Liver (tissue), 9 donors: ENCODE data around the gene PKD1L1. TPM values are rescaled to one million over a fixed set of nuclear protein-coding genes. Genes with fewer than 3 reads are reported as not detected.

Experiments used
- DNase-seq: peaks from one replicate; pipeline ENCODE4 v3.0.0-alpha.2; 2017; ENCODE audit warnings: low spot score
- H3K27ac ChIP-seq, 2 donors: one replicate each; pipeline ENCODE4 v1.7.0; 2013; ENCODE audit warnings: inconsistent platforms in 2 of 2, low read length in 2 of 2, control low read depth in 1 of 2, low read depth in 1 of 2, mild to moderate bottlenecking in 1 of 2
- H3K27me3 ChIP-seq, 4 donors: one replicate each; pipeline versions ENCODE4 v1.6.1 to v1.7.0; 2013; ENCODE audit warnings: low read length in 3 of 4, inconsistent platforms in 1 of 4, mild to moderate bottlenecking in 1 of 4, moderate library complexity in 1 of 4; ENCODE audit not compliant: control insufficient read depth in 4 of 4, insufficient read depth in 4 of 4
- H3K36me3 ChIP-seq, 4 donors: one replicate each; pipeline versions ENCODE4 v1.6.1 to v1.7.0; 2013; ENCODE audit warnings: low read length in 3 of 4, mild to moderate bottlenecking in 3 of 4, low read depth in 1 of 4, moderate library complexity in 1 of 4; ENCODE audit not compliant: control insufficient read depth in 4 of 4, insufficient read depth in 3 of 4
- H3K4me1 ChIP-seq, 4 donors: one replicate each; pipeline versions ENCODE4 v1.6.1 to v1.7.0; 2013; ENCODE audit warnings: low read length in 3 of 4, mild to moderate bottlenecking in 3 of 4, moderate library complexity in 1 of 4; ENCODE audit not compliant: control insufficient read depth in 4 of 4, insufficient read depth in 4 of 4
- H3K4me3 ChIP-seq, 3 donors: one replicate each; pipeline versions ENCODE4 v1.6.1 to v1.7.0; 2013; ENCODE audit warnings: low read length in 3 of 3, control low read depth in 1 of 3, low read depth in 1 of 3, mild to moderate bottlenecking in 1 of 3
- H3K9ac ChIP-seq, 2 donors: one replicate each; pipeline ENCODE4 v1.7.0; 2013; ENCODE audit warnings: low read length in 2 of 2, mild to moderate bottlenecking in 2 of 2, moderate library complexity in 2 of 2, control low read depth in 1 of 2, low read depth in 1 of 2
- H3K9me3 ChIP-seq, 4 donors: one replicate each; pipeline versions ENCODE4 v1.6.1 to v1.7.0; 2013; ENCODE audit warnings: low read length in 3 of 4; ENCODE audit not compliant: control insufficient read depth in 4 of 4
- CTCF ChIP-seq: fragments of 150-350 bp; IDR thresholded peaks from 2 replicates; pipeline ENCODE4 v1.5.1; 2017; ENCODE audit warnings: improper control_type of control experiment, low read depth, low read length; ENCODE audit not compliant: missing input control
- EGR1 ChIP-seq, 2 donors: IDR thresholded peaks; 2 replicates each; pipeline ENCODE4 v1.6.1; 2016 to 2018; ENCODE audit warnings: antibody characterized with exemption in 2 of 2, low read depth in 2 of 2
- FOXA1 ChIP-seq: IDR thresholded peaks from 2 replicates; pipeline ENCODE4 v1.6.1; 2016; ENCODE audit warnings: antibody characterized with exemption
- GABPA ChIP-seq, 2 donors: IDR thresholded peaks in 1 of 2; conservative IDR thresholded peaks in 1 of 2; 2 replicates each; pipeline ENCODE4 v1.6.1; 2016; ENCODE audit warnings: antibody characterized with exemption in 2 of 2, mild to moderate bottlenecking in 1 of 2, moderate library complexity in 1 of 2
- HNF4A ChIP-seq, 2 donors: conservative IDR thresholded peaks; 2 replicates each; pipeline ENCODE4 v1.6.1; 2016; ENCODE audit warnings: antibody characterized with exemption in 2 of 2, mild to moderate bottlenecking in 2 of 2
- HNF4G ChIP-seq: IDR thresholded peaks from 2 replicates; pipeline ENCODE4 v1.6.1; 2016; ENCODE audit warnings: antibody characterized with exemption
- JUND ChIP-seq, 2 donors: IDR thresholded peaks; 2 replicates each; pipeline ENCODE4 v1.6.1; 2016; ENCODE audit warnings: antibody characterized with exemption in 2 of 2
- NR2F2 ChIP-seq: IDR thresholded peaks from 2 replicates; pipeline ENCODE4 v1.6.1; 2016; ENCODE audit warnings: antibody characterized with exemption
- REST ChIP-seq: IDR thresholded peaks from 2 replicates; pipeline ENCODE4 v1.6.1; 2016; ENCODE audit warnings: antibody characterized with exemption, mild to moderate bottlenecking
- RXRA ChIP-seq, 2 donors: IDR thresholded peaks; 2 replicates each; pipeline ENCODE4 v1.6.1; 2017 to 2018; ENCODE audit warnings: antibody characterized with exemption in 2 of 2, mild to moderate bottlenecking in 1 of 2
- SP1 ChIP-seq: IDR thresholded peaks from 2 replicates; pipeline ENCODE4 v1.6.1; 2018; ENCODE audit warnings: antibody characterized with exemption, mild to moderate bottlenecking
- YY1 ChIP-seq: IDR thresholded peaks from 2 replicates; pipeline ENCODE4 v1.6.1; 2016; ENCODE audit warnings: antibody characterized with exemption, mild to moderate bottlenecking
- WGBS: extraction: QIAGEN DNeasy Blood & Tissue Kit; methylation state at CpG from one replicate; pipeline ENCODE4 v1.1.7; 2013; 5-methylcytosine and 5-hydroxymethylcytosine counted together
- polyA plus RNA-seq, 2 donors: library from polyadenylated mRNA; stranded (reverse) in 1 of 2; unstranded in 1 of 2; fragments of 200-250 nt in 1 of 2; fragments of >200 nt in 1 of 2; fragmentation: Nextera tagmentation in 1 of 2; extraction: Ambion mirVana in 1 of 2; gene quantifications; one replicate each; pipeline versions ENCODE4 v1.2.1 to v1.2.3, GENCODE V29; 2013 to 2015
- total RNA-seq, 2 donors: library from RNA; depleted of rRNA; stranded (reverse); fragments of >200 nt; gene quantifications; one replicate each; pipeline ENCODE4 v1.2.3, GENCODE V29; 2014
- TF ChIP-seq, protein P1 (sequence below): IDR thresholded peaks from 2 replicates; pipeline ENCODE4 v1.6.1; 2016; ENCODE audit warnings: antibody characterized with exemption
- TF ChIP-seq, protein P2 (sequence below): IDR thresholded peaks from 2 replicates; pipeline ENCODE4 v1.6.1; 2016; ENCODE audit warnings: antibody characterized with exemption
- donor health status: healthy.
- donor health status: healthy.
- donor health status: healthy.
- donor health status: healthy.
- donor health status: healthy.

PKD1L1 gene
- total and polyA plus RNA-seq, 4 donors, result 0.08 to 0.25 (median 0.11) TPM

DNA sequence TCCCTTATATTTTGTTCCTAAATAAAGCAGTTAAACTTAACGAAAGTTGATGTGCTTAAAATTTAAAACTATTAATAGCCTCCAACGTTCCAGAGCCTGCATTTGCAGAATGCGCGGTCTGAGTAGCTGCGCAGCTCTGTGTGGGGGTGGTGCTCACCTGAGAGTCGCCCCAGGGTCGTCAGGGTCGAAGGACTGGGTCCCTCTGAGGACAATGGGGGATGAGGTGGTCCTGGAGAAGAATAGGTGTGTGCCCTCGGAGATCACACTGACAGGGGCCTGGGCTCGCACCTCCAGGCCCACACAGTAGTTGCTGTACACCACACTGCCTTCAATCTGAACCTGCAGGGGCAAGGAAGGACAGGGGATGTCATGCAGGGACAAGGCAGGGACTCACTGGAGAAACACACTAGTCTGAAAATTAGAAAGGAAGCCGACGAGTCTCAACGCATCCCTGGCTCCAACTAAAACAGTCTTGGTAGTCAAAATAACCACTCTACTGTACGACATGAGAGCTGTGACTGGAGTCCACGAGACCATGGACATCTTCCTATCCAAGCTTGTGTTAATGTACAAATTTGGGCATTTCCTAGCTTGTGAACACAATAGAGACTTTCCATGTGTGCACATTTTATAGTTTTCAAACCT, 54.4 kb downstream of the PKD1L1 start (continued):
- TF ChIP-seq CTCF, result no peak

DNA sequence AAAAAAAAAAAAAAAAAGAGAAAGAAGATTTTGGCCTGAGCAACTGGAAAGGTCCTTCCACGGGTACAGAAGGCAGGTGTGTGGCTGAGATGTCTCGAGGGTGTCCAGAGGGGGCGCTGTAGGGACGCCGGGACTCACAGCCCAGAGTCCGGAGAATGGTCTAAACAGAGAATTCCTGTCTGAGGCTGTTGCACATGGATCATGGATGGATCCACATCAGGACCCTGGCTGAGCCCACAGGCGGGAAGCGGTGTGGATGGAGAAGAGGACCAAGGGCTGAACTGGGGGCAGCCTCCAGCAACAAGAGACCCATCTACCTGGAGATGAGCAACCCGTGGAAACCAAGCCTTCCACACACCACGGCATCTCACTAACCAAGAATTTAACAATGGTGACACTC, 55.0 kb downstream of the PKD1L1 start:
- no peak overlapping the region for H3K9ac ChIP-seq
- no peak overlapping the region for H3K4me3 ChIP-seq
- whole genome bisulfite sequencing, result 64% methylated on average over 10 of the region's 10 CpGs
- no peaks in the 10 kb centered on the region for H3K36me3 ChIP-seq
- no peaks in the 10 kb centered on the region for H3K27me3 ChIP-seq
- H3K9me3 ChIP-seq, result no peaks in the 10 kb centered on the region
- DNase-seq, result no peak
- TF ChIP-seq, protein P1, sequence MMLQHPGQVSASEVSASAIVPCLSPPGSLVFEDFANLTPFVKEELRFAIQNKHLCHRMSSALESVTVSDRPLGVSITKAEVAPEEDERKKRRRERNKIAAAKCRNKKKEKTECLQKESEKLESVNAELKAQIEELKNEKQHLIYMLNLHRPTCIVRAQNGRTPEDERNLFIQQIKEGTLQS, result no peak
- no peak overlapping the region for H3K27ac ChIP-seq
- H3K4me1 ChIP-seq, result no peaks in the 10 kb centered on the region

- no peak for TF ChIP-seq NR2F2
- TF ChIP-seq HNF4G, result no peak
- no peak for TF ChIP-seq YY1
- no peak for TF ChIP-seq RXRA (IDR thresholded peaks at IDR 0.05)
- no peak for TF ChIP-seq REST
- no peak for TF ChIP-seq EGR1 (IDR thresholded peaks at IDR 0.05; ENCODE audit: low read depth in 2 of 2)
- Histone ChIP-seq H3K4me1 (no peaks in the 10 kb centered on the region), H3K9ac (no peak overlapping the region), H3K4me3 (no peak overlapping the region), H3K27me3 (no peaks in the 10 kb centered on the region), H3K27ac (no peak overlapping the region), H3K36me3 (peaks cover 0 to under 1% (median 0%) of the 10 kb centered on the region in 4 donors), H3K9me3 (no peaks in the 10 kb centered on the region)
- whole genome bisulfite sequencing, result 92% methylated on average over 9 of the region's 9 CpGs
- DNase-seq, result no peak
These were observed 57.7 kb downstream of the PKD1L1 start for GRCh38 chr7:47890606-47891005.

DNA sequence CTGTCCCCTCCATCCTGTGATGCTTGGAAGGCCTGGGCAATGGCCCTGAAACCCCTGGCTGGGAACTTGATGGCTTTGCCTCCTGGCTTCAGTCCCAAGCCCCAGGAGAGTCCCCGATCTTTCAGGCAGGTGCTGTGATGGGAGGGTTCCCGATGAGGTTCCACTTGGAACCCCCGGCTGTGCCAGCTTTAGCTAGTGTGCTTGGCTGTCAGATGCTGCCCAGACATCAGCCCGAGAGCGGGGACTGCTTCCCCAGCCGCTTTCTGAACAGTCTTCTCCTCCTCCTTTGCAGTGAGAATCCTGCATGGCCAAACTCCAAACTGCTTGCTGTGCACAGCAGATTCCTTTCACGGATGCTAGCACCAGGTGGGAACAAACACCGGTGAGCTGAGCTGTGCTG, 58.1 kb downstream of the PKD1L1 start:
- Histone ChIP-seq H3K9me3 (no peaks in the 10 kb centered on the region), H3K4me1 (no peaks in the 10 kb centered on the region), H3K27me3 (no peaks in the 10 kb centered on the region), H3K4me3 (no peak overlapping the region), H3K36me3 (peaks cover 0 to 5% (median 0%) of the 10 kb centered on the region in 4 donors), H3K27ac (no peak overlapping the region), H3K9ac (no peak overlapping the region)
- WGBS, result 89% methylated on average over 8 of the region's 8 CpGs
- no peak for DNase-seq
- TF ChIP-seq RXRA (IDR thresholded peaks at IDR 0.05), result no peak
- TF ChIP-seq HNF4A (conservative IDR thresholded peaks at IDR 0.05), result no peak
- TF ChIP-seq GABPA (IDR thresholded peaks at IDR 0.05 in 1 of 2, conservative IDR thresholded peaks at IDR 0.05 in 1 of 2), result no peak
- no peak for TF ChIP-seq JUND (IDR thresholded peaks at IDR 0.05)
- TF ChIP-seq SP1, result no peak
- no peak for TF ChIP-seq REST
- TF ChIP-seq, protein P2, sequence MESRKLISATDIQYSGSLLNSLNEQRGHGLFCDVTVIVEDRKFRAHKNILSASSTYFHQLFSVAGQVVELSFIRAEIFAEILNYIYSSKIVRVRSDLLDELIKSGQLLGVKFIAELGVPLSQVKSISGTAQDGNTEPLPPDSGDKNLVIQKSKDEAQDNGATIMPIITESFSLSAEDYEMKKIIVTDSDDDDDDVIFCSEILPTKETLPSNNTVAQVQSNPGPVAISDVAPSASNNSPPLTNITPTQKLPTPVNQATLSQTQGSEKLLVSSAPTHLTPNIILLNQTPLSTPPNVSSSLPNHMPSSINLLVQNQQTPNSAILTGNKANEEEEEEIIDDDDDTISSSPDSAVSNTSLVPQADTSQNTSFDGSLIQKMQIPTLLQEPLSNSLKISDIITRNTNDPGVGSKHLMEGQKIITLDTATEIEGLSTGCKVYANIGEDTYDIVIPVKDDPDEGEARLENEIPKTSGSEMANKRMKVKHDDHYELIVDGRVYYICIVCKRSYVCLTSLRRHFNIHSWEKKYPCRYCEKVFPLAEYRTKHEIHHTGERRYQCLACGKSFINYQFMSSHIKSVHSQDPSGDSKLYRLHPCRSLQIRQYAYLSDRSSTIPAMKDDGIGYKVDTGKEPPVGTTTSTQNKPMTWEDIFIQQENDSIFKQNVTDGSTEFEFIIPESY, result no peak
- no peak for TF ChIP-seq FOXA1
- no peak for TF ChIP-seq YY1
